Nucleus accumbens (tissue), 56 donors: Measurements from ENCODE around the gene REPS2.

Experiments
- DNase-seq, 56 donors: peaks; one replicate each; lab custom pipeline; 2025; lab: John Stamatoyannopoulos, UW

REPS2 gene

DNA sequence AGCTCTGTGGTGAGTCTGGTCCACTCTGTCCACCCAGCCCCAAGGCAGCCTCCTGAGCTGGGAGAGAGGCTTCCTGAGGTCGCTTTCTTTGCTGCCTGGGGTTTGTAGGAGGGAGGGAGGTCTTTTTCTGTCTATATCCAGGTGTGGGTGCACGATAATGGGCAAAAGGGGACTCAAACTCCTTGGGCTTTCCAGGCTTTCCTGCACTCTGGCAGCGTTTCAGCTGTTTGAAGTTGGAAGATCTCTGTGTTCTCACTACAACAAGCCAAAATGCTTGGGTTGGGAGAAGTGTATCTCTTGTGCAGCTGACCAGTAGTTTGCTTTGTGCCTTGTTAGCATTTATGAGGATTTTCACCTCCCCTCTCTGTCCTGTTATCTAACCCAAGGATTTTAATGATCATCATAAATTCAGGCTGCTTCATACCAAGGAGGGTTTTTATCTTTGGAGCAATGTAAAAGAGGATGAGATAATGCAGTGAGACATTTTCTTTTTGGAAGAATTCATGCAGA, 126.3 kb downstream of the REPS2 start:
- DNase-seq: no peak

DNA sequence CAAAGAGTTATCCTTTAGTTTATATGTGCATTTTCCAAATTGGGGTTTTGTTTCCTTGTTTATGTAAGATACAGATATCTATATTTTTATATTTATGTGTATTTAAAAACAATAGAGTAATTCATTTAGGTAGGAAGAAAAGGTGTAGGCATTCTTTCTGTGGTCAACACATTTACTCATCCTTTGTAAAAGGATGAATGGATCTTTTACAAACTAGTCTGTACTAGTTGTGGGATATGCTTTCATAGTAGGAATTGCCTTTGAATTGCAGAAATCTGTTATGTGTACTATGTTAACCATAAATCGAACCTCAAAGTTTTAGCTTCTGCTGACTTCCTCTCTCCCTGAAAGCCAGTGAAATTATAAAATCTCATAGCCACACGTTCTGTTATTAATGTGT, 128.5 kb downstream of the REPS2 start:
- no peak for DNase-seq

DNA sequence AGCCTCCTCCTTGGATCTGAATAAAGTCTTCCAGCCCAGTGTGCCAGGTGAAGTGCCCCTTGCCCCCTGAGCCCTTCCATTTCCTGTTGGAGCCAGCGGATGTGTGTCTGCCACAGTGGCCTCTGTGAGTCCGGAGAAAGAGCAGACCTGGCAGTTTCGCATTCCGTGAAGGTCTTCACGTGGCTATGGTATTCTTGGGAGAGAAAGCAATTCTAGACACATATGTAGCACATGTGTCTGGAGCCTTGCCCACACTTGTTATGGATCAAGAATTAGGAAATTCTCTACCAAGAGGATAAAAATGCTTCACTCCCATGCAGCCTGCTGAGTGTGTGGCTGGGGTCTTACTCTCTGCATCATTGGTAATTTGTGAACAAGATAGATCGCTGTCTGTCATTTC, 130.9 kb downstream of the REPS2 start:
- no peak for DNase-seq

DNA sequence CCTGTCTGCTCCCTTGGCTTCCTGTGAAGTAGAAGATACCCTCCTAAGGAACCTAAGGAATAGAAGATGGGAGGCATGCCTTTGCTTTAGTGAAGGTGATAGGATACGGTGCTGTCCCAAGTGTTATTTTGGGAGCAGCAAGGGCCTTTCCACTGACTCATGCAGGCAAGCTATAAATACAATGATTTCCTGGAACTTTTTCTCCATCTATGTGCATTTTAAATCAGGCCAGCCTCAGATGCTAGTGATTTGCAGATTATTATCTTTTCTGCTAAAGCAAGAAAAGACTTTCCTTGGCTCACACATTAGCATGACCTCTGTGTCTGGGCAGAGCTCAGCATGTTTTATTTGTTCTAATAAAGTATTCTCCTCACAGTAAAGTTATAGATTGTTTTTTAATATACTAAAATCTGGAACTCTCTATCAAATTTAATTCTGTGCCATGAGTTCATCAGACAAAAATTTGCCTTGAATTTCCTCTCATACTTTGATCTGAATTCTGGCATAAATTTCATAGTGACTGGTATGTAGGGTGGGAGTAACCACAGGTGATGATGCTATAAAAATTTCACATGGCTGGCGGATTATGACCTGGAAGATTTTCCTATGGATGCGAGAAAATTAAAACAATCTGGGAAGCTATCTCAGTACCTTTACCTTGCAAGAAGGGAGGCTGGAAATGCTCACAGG, 131.7 kb downstream of the REPS2 start:
- DNase-seq: no peak

DNA sequence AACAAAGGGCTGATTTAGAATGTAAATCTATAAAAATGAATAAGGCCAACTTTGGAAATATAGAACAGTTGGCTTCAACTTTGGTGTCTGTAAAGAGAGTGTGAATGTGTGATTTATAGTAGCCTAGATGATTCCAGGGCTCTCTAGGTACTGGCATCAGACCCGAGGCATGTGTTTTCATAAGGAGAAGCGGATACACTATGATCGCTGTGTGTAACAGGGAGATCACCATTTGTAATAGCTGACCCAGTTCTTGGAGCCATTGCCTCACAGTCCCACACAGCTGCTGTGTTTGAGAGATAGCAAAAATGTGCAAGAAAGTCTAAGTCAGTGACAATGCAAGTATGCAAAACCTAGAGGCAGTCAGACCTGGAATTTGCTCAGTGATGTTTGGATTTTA, 135.1 kb downstream of the REPS2 start:
- no peak for DNase-seq

DNA sequence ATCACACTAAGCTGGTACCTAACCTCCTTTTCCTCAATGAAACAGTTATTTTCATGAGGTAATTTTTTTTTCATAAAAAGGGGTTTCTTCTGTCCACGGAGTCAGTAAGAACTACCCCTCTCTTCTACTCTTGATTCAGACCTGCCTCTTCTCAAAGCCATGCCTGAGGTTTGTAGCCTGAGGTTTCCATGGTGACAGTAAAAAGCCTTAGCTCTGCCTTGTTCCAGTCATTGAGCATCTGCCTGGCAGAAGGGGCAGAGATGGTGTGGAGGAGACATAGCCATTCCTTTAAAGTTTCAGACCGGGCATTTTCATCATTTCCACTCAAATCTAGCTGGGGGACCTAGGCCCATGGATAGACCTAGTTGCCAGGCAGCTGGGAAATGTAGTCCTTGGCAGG, 135.5 kb downstream of the REPS2 start:
- no peak for DNase-seq

DNA sequence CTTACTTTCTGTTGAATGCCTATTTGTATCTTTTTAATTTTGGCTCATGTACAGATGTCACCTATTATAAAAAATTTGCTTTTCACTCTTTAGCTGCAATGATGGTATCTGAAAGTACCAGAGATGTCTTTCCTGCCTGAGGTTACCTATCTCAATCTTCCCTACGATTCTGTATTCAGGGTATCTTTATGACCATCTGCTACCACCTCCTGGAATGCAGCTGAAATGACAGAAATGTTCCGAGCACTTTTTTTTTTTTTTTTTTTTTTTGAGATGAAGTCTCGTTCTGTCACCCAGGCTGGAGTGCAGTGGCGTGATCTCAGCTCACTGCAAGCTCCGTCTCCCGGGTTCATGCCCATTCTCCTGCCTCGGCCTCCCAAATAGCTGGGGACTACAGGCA, 136.4 kb downstream of the REPS2 start:
- DNase-seq: no peak

DNA sequence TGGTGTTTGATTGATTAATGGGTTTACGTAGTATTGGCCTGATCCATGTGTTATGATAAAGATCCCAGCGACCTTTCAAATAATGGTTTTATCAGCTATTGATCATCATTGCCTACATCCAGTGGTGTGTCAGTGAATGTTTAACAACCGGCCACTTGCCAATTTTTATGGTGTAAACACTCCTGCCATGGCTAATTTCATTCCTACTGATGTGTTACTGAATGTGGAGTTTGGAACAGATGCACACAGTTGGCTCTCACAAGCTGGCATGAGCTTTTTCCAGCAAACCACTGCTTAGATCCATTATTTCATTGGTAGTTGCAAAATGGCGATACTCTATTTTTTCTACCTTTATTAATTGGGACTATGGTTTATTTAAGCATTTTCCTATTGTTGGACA, 139.9 kb downstream of the REPS2 start:
- no peak for DNase-seq

DNA sequence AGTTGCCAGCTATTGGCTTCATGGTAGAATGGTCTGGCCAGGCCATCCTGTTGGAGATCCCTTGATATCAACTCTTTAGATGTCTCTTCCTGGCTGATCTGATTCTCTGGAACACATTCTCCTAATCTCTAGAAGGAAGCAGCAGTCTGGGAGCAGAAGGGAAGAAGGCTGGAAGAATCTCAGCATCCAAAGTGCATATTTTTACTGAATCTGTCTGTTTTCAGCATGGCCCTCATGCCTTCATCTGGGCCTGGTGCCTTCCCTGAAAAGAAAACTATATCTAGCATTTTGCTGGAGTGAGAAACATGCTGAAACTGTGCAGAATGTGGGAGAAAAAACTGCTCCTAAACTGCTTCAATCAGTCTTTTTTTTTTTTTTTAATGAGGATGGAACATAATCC, 148.7 kb downstream of the REPS2 start:
- DNase-seq: no peak

DNA sequence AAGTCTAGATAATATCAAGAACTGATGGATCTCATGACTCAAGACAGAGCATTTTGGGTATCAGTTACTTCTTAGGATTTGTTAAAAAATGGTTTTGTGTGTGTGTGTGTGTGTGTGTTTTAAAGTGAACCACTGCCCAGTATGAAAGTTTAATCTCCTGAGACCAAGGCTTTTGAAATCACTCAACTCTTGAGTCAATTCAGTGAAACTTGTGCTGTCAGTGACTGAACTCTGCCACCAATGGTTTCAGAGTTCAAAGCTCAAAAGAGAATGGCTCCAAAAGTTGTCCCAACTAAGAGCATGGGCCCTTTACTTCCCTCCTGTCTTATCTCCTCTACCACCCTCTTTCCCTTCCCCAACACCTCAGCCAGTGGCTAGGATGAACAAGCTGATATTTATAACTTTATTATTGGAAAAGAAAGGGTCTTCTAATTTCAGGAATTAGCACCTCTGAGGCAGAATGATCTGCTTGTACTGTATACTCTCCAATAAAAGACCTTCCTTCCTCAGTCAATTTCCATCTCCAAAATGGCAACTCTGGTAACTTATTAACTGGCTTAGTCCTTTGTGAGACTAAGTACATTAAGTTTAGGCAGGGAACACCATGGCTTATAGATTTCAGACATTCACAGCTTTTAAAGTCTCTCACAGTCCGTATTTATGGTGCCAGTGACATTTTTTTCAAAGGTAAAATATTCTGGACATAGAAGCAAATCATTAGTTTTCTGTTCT, 152.2 kb downstream of the REPS2 start:
- DNase-seq: no peak

DNA sequence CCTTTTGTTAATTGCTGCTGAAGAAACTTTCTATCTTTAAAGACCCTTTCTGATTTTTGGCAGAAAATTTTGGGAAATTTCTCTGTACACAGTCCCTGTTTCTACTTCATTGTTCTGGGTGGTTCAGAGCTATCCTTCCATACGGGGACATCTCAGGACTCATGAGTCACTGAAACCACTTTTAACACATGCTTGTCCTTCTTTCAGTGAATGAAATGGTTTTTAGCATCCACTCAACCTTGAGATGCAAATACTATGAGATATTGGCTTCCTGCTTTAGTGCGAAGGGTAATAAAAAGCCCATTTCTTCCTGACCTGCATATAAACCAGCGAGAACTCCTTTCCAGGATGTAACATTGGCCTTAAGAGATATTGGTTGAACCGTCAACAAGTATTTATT, 158.0 kb downstream of the REPS2 start:
- no peak for DNase-seq

DNA sequence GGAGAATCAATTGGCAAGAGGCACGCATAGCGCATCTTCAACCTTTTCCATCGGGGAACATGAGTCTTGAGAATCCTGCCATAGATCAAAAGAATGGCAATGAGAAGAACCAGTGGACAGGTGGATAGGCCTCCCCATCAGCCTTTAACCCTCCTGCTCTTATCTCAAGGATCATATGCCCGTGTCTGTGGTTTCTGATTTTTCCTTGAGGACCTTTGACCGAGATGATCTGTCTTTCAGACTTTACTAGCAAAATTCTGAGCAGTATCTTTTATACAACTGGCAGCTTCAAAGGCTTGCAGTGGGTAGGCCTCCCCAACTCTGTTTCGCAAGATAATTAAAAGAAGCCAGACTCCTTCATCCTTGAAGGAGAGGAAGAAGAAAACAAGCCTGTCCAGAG, 174.4 kb downstream of the REPS2 start:
- DNase-seq: no peak

DNA sequence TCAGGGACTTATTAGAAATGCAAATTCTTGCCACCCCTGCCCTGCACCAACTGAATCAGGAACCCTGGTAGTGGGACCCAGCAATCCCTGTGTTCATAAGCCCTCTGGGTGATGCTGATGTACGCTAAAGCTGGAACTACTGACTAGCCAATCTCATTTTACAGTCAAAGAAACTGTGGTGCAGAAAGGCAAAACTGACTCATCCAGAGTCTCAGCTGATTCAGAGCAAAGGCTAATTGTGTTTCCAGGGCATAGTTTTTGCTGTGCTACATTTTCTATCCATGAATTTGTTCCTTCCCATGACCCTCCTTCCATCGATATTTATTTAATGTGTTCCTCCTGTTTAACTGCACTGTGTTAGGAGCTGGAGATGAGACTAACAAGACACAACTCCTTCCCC, 207.5 kb downstream of the REPS2 start:
- DNase-seq: no peak

DNA sequence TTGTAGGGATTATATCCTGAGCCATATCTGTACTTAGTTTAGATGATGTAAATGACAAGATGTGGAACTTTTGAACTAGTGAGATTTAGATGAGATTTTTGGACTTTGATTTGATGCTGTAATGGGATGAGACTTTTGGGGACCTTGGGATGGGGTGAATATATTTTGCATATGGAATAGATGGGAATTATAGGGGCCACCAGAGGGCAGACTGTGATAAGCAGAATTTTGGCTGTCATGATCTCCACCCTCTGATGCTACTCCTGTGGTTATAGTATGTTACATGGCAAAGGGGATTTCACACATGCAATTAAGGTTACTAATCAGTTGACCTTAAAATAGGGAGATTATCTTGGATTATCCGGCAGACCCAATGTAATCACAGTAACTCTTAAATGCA, 214.5 kb downstream of the REPS2 start:
- DNase-seq: no peak

DNA sequence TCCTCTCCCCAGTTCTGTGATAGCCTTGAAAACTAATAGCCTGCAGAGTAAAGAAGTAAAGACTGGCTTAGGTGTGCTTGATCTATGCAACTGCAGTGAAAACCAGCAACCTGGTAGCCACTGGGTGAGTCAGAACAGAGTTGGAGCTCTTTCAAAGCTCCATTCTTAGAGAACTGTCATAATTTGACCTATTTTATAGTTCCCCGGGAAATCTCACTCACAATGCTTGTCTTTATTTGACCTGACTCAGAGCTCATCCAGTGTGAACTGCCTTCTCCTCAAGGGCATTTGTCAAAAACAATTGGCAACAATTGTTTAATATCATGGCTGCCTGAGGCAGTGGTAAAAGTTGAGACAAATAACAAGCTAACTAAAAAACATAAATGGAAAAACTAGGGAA, 215.5 kb downstream of the REPS2 start:
- DNase-seq: no peak

DNA sequence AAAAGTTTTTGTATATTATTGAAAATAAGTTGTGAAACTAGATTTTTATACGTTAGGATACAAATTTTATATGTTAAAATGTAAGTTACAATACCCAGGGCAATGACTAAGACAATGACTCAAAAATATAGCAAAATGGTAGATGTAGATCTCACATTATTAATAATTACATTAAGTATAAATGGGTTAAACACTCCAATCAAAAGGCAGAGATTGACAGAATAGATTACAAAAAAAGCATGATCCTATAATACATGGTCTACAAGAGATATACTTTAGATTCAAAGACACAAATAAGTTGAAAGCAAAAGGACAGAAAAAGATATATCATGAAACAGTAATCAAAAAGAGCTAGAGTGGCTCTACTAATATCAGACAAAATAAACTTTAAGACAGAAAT, 217.6 kb downstream of the REPS2 start:
- no peak for DNase-seq

DNA sequence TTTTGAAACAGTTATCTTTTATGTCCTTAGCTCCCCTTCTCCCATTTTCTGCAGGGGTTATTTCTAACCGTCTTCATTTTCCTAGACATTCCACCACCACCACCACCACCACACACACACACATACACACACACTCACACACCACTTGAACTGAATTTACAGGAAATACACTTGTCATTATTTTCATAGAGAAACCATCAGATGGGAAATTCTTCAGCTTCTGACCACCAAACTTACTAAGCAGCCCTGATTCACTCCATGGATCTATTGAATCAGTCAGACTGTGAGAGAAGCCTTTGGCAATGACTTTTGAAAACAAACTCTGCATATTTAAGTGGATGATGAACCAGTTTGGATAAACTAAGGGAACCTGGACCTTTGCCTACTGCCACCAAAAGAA, 218.5 kb downstream of the REPS2 start:
- no peak for DNase-seq

DNA sequence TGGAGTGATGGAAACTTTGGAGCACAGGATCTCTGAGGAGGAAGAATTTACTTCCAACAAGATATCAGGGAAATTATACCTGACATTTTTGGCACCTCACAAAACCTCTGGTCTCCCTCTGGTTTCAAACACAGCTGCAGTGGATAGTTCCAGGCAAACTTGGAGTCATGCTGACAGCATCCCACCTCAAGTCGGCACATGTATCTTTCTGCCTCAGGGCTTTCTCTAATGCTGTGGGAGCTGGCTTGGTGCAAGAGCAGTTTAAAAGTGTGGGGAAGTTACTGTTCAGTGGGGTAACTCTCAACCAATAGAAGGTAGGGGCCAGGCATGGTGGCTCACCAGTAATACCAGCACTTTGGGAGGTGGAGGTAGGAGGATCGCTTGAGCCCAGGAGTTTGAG, 221.5 kb downstream of the REPS2 start:
- DNase-seq: no peak

DNA sequence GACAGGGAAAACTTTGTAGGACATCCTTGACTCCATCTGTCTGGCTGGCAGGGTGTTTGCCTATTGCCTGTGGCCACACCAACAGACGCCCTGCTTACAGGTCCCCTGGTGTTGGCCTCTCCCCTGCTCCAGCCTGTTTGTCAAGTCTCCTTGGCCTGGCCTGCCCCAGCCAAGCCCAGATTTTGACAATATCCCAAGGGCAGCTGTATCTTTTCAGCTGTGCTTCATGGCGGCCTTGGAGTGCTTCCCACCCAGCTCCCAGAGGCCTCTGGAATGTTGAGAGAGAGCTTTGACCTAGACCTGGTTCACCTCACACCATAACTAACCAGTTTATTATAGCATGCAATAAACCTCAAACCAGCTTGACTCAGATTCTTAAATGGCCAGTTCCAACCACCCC, 224.5 kb downstream of the REPS2 start:
- no peak for DNase-seq

DNA sequence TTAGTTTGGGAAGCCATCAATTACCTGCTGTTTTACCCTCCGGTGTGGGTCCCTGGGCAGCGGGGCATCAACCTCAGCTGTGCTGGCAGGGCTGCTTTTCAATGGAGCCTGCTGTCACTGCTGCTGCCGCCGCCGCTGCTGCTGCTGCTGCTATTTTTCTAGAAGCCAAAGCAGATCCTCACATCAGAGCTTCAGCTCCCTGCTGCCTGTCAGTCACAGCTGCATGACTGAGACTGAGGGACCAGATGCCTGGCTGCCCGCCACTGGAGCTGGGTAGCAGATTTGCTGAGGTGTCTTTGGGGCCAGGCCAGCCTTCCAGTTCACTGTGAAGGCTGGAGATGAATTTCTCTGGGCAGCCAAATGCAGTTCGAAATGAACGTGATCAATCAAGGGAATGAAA, 228.2 kb downstream of the REPS2 start:
- DNase-seq: peak in 50 of 56 donors; percentile 0 to 74 (median 39)

DNA sequence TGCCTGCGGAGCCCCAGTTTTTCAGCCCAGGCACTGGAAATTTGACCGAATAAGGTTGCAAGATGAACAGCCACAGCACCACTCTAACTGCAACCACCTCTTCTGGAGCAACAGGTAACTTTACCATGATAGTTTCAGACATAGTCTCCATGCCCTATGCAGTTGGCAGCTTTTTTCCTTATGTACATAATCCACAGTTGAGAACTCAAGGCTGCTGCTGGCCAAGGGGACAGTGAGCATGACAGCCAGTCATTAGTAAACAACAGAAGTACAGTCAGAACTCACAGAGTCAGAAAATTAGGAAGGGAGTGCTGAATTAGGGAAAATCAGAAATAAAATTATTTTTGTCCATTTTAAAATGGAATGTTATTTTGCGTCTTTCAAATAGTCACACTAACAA, 235.9 kb downstream of the REPS2 start:
- no peak for DNase-seq

DNA sequence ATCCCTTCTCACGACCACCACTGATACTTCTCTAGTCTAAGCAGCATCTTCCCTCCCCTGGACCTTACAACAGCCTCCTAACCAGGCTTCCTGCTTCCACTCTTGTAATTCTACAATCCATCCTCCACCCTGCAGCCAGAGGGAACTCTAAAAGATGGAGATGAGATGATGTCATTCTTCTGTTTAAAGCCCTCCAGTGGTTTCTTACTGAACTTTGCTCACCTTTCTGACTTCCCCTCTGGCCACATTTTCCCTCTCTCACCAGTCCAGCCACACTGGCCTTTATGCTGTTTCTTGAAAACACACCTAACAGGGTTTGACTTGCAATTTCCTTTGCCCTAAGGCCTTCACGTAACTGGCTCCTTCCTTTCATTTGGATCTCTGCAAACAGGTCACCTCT, 237.1 kb downstream of the REPS2 start:
- no peak for DNase-seq
